Endodermal cell (in vitro differentiated cells): ENCODE measurements around the gene CASQ2. TPM values are rescaled to one million over a fixed set of nuclear protein-coding genes. Genes with fewer than 3 reads are reported as not detected.

ENCODE experiments used
- DNase-seq: peaks from one replicate; pipeline ENCODE4 v3.0.0-alpha.2; 2017
- H3K27ac ChIP-seq: 2 replicates; pipeline ENCODE4 v1.5.1; 2013; ENCODE audit warnings: mild to moderate bottlenecking, low read depth, low read length, moderate library complexity
- H3K27me3 ChIP-seq: 2 replicates; pipeline ENCODE4 v1.6.1; 2013; ENCODE audit warnings: mild to moderate bottlenecking, low read length, moderate library complexity; ENCODE audit not compliant: insufficient read depth, control insufficient read depth, poor library complexity, severe bottlenecking
- H3K36me3 ChIP-seq: 2 replicates; pipeline ENCODE4 v1.7.0; 2013; ENCODE audit warnings: mild to moderate bottlenecking, low read length, moderate library complexity; ENCODE audit not compliant: control insufficient read depth, insufficient read depth
- H3K4me1 ChIP-seq: one replicate; pipeline ENCODE4 v1.7.0; 2013; ENCODE audit warnings: low read length; ENCODE audit not compliant: control insufficient read depth, insufficient read depth
- H3K4me3 ChIP-seq: 2 replicates; pipeline ENCODE4 v1.5.1; 2013; ENCODE audit warnings: mild to moderate bottlenecking, low read length, moderate library complexity
- H3K9ac ChIP-seq: 2 replicates; pipeline ENCODE4 v1.6.1; 2013; ENCODE audit warnings: mild to moderate bottlenecking, low read length, moderate library complexity; ENCODE audit not compliant: poor library complexity, severe bottlenecking; ENCODE audit errors: extremely low read depth
- H3K9me3 ChIP-seq: 2 replicates; pipeline ENCODE4 v1.6.1; 2013; ENCODE audit warnings: mild to moderate bottlenecking, low read length, moderate library complexity; ENCODE audit not compliant: control insufficient read depth
- H3K27ac Mint-ChIP-seq: 2 replicates; pipeline ENCODE4 v1.8.0; 2020; ENCODE audit warnings: mixed read lengths
- H3K27me3 Mint-ChIP-seq: 2 replicates; pipeline ENCODE4 v1.8.0; 2021; ENCODE audit warnings: mild to moderate bottlenecking, mixed read lengths; ENCODE audit not compliant: insufficient read depth
- H3K36me3 Mint-ChIP-seq: 2 replicates; pipeline ENCODE4 v1.8.0; 2020; ENCODE audit warnings: low read depth, mixed read lengths
- H3K4me1 Mint-ChIP-seq: 2 replicates; pipeline ENCODE4 v1.8.0; 2020; ENCODE audit warnings: mixed read lengths
- H3K4me3 Mint-ChIP-seq: 2 replicates; pipeline ENCODE4 v1.8.0; 2020; ENCODE audit warnings: mild to moderate bottlenecking, moderate library complexity, mixed read lengths
- H3K9me3 Mint-ChIP-seq: 2 replicates; pipeline ENCODE4 v1.8.0; 2020; ENCODE audit warnings: mild to moderate bottlenecking, mixed read lengths
- WGBS, 2 experiments: methylation state at CpG; one replicate each; pipeline versions ENCODE4 v1.1.5 to v1.1.7; 2013; ENCODE audit warnings: missing lambda C conversion rate in 2 of 2, mixed read lengths in 1 of 2; ENCODE audit not compliant: insufficient coverage in 1 of 2, insufficient read length in 1 of 2; 5-methylcytosine and 5-hydroxymethylcytosine counted together
- total RNA-seq, 2 donors: library from RNA; stranded (reverse); fragmentation: NEBNext Ultra II Directional in 1 of 2; extraction: Animal tissue kit (Norgen Biotek cat#: 25700) in 1 of 2; gene quantifications; 2 replicates in 1 of 2; 3 replicates in 1 of 2; pipeline ENCODE4 v1.2.1, GENCODE V29; 2021
- TF ChIP-seq, protein P1 (sequence below): fragments of 200-600 bp; sonication (generic); conservative IDR thresholded peaks from 2 replicates; pipeline ENCODE4 v1.5.0; 2021; ENCODE audit warnings: antibody characterized with exemption, mild to moderate bottlenecking

The CASQ2 gene
- total RNA-seq, 2 donors from 2014 or later: not detected

- TF ChIP-seq, protein P1, sequence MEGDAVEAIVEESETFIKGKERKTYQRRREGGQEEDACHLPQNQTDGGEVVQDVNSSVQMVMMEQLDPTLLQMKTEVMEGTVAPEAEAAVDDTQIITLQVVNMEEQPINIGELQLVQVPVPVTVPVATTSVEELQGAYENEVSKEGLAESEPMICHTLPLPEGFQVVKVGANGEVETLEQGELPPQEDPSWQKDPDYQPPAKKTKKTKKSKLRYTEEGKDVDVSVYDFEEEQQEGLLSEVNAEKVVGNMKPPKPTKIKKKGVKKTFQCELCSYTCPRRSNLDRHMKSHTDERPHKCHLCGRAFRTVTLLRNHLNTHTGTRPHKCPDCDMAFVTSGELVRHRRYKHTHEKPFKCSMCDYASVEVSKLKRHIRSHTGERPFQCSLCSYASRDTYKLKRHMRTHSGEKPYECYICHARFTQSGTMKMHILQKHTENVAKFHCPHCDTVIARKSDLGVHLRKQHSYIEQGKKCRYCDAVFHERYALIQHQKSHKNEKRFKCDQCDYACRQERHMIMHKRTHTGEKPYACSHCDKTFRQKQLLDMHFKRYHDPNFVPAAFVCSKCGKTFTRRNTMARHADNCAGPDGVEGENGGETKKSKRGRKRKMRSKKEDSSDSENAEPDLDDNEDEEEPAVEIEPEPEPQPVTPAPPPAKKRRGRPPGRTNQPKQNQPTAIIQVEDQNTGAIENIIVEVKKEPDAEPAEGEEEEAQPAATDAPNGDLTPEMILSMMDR: no peak
- Mint-ChIP-seq H3K27ac (no peak overlapping the region), H3K4me3 (no peak overlapping the region), H3K36me3 (peaks cover 45% of the 10 kb centered on the region), H3K4me1 (peaks cover 44% of the 10 kb centered on the region), H3K9me3 (no peaks in the 10 kb centered on the region), H3K27me3 (no peaks in the 10 kb centered on the region)
- H3K4me3 ChIP-seq: peak overlapping the region; percentile 67
- H3K27ac ChIP-seq: no peak overlapping the region
- peak; percentile 73 for DNase-seq
- peaks cover 48% of the 10 kb centered on the region for H3K36me3 ChIP-seq
- no peaks in the 10 kb centered on the region for H3K9me3 ChIP-seq
- H3K9ac ChIP-seq: peak overlapping the region; percentile 56
- no peaks in the 10 kb centered on the region for H3K27me3 ChIP-seq
- H3K4me1 ChIP-seq: peaks cover 24% of the 10 kb centered on the region
- 31 to 33% methylated on average over 3 of the region's 3 CpGs for WGBS, 2 experiments
These were observed 117.6 kb downstream of the CASQ2 start for GRCh38 chr1:115650961-115651360.

Other genes starting within 250 kb of the CASQ2 start
- 10 to 100 TPM; 47.2 to 66.4 TPM for gene VANGL1, start 126.7 kb downstream of the CASQ2 start, total RNA-seq
- gene NHLH2, start 72.4 kb upstream of the CASQ2 start, total RNA-seq: 1 to 10 TPM; 1.4 to 2.1 TPM
- gene SLC22A15, start 207.8 kb upstream of the CASQ2 start, total RNA-seq: 10 to 100 TPM in 1 of 2 donors, 1 to 10 TPM in 1; 8.3 to 15.6 TPM